K562 (cell line): ENCODE results near the gene CFAP70.
"Not testable (repeated sequence)": the region's sequence is repeated elsewhere in the genome, so short reads cannot be mapped to it uniquely, and the experiment has no call there.

ENCODE experiments used
- CTCF ChIP-seq, 3 experiments: IDR thresholded peaks in 2 of 3; conservative IDR thresholded peaks in 1 of 3; 2 replicates each; pipeline ENCODE4 v1.5.1; 2011 to 2012; ENCODE audit warnings: low read length in 3 of 3, mild to moderate bottlenecking in 3 of 3, control low read depth in 2 of 3, improper control_type of control experiment in 1 of 3, inconsistent platforms in 1 of 3, low read depth in 1 of 3, mixed read lengths in 1 of 3, moderate library complexity in 1 of 3; ENCODE audit not compliant: insufficient read depth in 2 of 3
- EZH2 ChIP-seq: IDR thresholded peaks from 2 replicates; pipeline ENCODE4 v1.6.1; 2012; ENCODE audit warnings: low read depth, mild to moderate bottlenecking, inconsistent platforms, low read length, borderline replicate concordance
- MYC ChIP-seq, 2 experiments: fragments of 250-450 bp in 1 of 2; sonication (Bioruptor Pico) in 1 of 2; IDR thresholded peaks; 2 replicates each; pipeline versions ENCODE4 v1.5.1 to v1.6.1; 2012 to 2021; ENCODE audit warnings: low read depth in 2 of 2, borderline replicate concordance in 1 of 2, improper control_type of control experiment in 1 of 2, low read length in 1 of 2, mild to moderate bottlenecking in 1 of 2, moderate library complexity in 1 of 2
- PATZ1 ChIP-seq: fragments of 250-450 bp; sonication (Bioruptor Pico); IDR thresholded peaks from 2 replicates; pipeline ENCODE4 v1.5.0; 2020; ENCODE audit warnings: mild to moderate bottlenecking, borderline replicate concordance
- POLR2AphosphoS5 ChIP-seq: IDR thresholded peaks from 2 replicates; pipeline ENCODE4 v1.6.1; 2011; ENCODE audit warnings: mild to moderate bottlenecking, low read depth, low read length, moderate library complexity; ENCODE audit not compliant: control insufficient read depth, insufficient read depth
- RAD21 ChIP-seq, 2 experiments: fragments of 250-450 bp in 1 of 2; fragments of 450-650 bp in 1 of 2; sonication (Bioruptor Pico) in 1 of 2; formaldehyde crosslinking in 1 of 2; IDR thresholded peaks in 1 of 2; conservative IDR thresholded peaks in 1 of 2; 2 replicates each; pipeline versions ENCODE4 v1.4.0 to v1.8.0; 2020 to 2022; ENCODE audit warnings: mild to moderate bottlenecking in 2 of 2, moderate library complexity in 1 of 2
- SMARCA5 ChIP-seq: fragments of 450-650 bp; IDR thresholded peaks from 2 replicates; pipeline ENCODE4 v1.6.1; 2016
- SP1 ChIP-seq: sonication (generic); formaldehyde crosslinking; IDR thresholded peaks from 2 replicates; pipeline ENCODE4 v1.8.1; 2022; ENCODE audit warnings: mild to moderate bottlenecking, missing genetic modification reagents
- SP2 ChIP-seq: IDR thresholded peaks from 2 replicates; pipeline ENCODE4 v1.6.1; 2011; ENCODE audit warnings: mild to moderate bottlenecking, low read depth, low read length, moderate library complexity; ENCODE audit not compliant: poor library complexity, severe bottlenecking; ENCODE audit errors: extremely low read depth
- ZNF280B ChIP-seq: fragments of 250-450 bp; sonication (Bioruptor Pico); IDR thresholded peaks from 2 replicates; pipeline ENCODE4 v1.5.1; 2021; ENCODE audit warnings: mild to moderate bottlenecking

- not testable (repeated sequence) for TF ChIP-seq RAD21 (CRISPR knock-in tag; conservative IDR thresholded peaks at IDR 0.05 in 1 of 2, IDR thresholded peaks at IDR 0.05 in 1 of 2); MYC (IDR thresholded peaks at IDR 0.05; ENCODE audit: low read depth, low read length); MYC (CRISPR knock-in tag; IDR thresholded peaks at IDR 0.05; ENCODE audit: borderline replicate concordance, low read depth); ZNF280B; CTCF (IDR thresholded peaks at IDR 0.05 in 2 of 3, conservative IDR thresholded peaks at IDR 0.05 in 1 of 3; ENCODE audit: insufficient read depth in 2 of 3, low read depth in 1 of 3, low read length in 3 of 3); EZH2; PATZ1 (CRISPR knock-in tag); SP2; SMARCA5; POLR2AphosphoS5; SP1 (CRISPR knock-in tag)
Observed at GRCh38 chr10:73328523-73328922, 30.1 kb downstream of the CFAP70 start.
